GM04503 (cell line): ENCODE results near the gene JPT2.

Source experiments
- DNase-seq: peaks from one replicate; pipeline ENCODE4 v3.0.0-alpha.2; 2012; ENCODE audit warnings: low read depth

Gene JPT2

GRCh38 chr16:1677942-1678499 lies at the start of gene JPT2:
Gene JPT2, plus strand, starts transcription at chr16:1678279. Its CDS starts 34 bp downstream, at chr16:1678313.
- peak; percentile 73 for DNase-seq

- no peak for DNase-seq
These were observed 47.4 kb upstream of the JPT2 start for GRCh38 chr16:1630450-1631213.

- no peak for DNase-seq
These were observed 46.8 kb upstream of the JPT2 start for GRCh38 chr16:1631230-1631629.

GRCh38 chr16:1631931-1632637 lies 46.0 kb upstream of the JPT2 start:
- no peak for DNase-seq

GRCh38 chr16:1632638-1632970 lies 45.5 kb upstream of the JPT2 start:
- no peak for DNase-seq

- no peak for DNase-seq
These were observed 44.8 kb upstream of the JPT2 start for GRCh38 chr16:1633310-1633709.

- DNase-seq, result no peak
These were observed 43.5 kb upstream of the JPT2 start for GRCh38 chr16:1634541-1634940.

GRCh38 chr16:1635070-1635469 lies 43.0 kb upstream of the JPT2 start:
- DNase-seq, result no peak

- DNase-seq, result no peak
These were observed 40.6 kb upstream of the JPT2 start for GRCh38 chr16:1637526-1637925.

GRCh38 chr16:1638757-1639156 lies 39.3 kb upstream of the JPT2 start:
- no peak for DNase-seq

- DNase-seq, result no peak
These were observed 38.8 kb upstream of the JPT2 start for GRCh38 chr16:1639282-1639681.

- no peak for DNase-seq
These were observed 38.2 kb upstream of the JPT2 start for GRCh38 chr16:1639860-1640259.

GRCh38 chr16:1640261-1640941 lies 37.7 kb upstream of the JPT2 start:
- no peak for DNase-seq

GRCh38 chr16:1641261-1641660 lies 36.8 kb upstream of the JPT2 start:
- DNase-seq, result no peak

GRCh38 chr16:1642148-1642547 lies 35.9 kb upstream of the JPT2 start:
- no peak for DNase-seq

- no peak for DNase-seq
These were observed 35.3 kb upstream of the JPT2 start for GRCh38 chr16:1642753-1643152.

- no peak for DNase-seq
These were observed 34.6 kb upstream of the JPT2 start for GRCh38 chr16:1643521-1643920.

- no peak for DNase-seq
These were observed 32.1 kb upstream of the JPT2 start for GRCh38 chr16:1645914-1646525.

GRCh38 chr16:1647856-1648255 lies 30.2 kb upstream of the JPT2 start:
- no peak for DNase-seq

- DNase-seq, result no peak
These were observed 27.9 kb upstream of the JPT2 start for GRCh38 chr16:1650131-1650530.

GRCh38 chr16:1651094-1651973 lies 26.7 kb upstream of the JPT2 start:
- no peak for DNase-seq

GRCh38 chr16:1651974-1652312 lies 26.1 kb upstream of the JPT2 start:
- DNase-seq, result no peak
